GM19035 (cell line): Measurements from ENCODE around the gene PARD3.

Source experiments
- ATAC-seq: cut with Tn5 transposase; IDR thresholded peaks from one replicate; pipeline ENCODE4 v1.9.1; 2021; ENCODE audit not compliant: unreplicated experiment

The PARD3 gene

DNA sequence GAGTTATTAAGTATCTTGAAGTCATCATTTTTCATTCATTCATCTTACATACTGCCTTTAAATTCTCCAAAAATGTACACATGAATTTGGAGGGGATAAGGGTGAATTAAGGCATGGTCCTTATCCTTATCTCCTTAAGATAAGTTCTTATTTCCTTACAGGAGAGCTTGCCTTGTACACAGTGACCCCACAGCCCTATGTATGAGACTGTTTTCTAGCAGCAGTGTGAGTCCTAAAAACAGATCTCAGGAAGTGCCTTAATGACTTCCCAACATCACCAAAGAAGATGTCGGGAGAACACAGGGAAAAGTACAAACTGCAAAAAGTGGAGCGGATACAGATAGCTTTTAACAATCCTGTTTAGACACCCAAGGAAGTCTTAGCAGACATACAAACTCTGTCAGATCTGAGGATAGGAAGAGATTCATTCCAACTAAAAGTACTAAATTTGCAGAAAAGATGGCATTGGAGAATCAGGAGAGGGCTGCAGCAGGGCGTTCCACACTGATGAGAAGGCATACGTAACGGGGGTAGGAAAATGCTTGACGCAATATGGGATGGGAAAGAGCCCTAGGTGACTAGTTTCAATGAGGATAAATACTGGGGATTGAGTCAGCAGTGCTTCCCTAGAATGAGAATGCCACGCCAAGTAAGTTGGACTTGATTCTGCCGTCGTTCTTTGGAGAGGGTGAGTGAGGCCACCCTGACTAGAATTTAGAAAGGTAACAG is 570.2 kb downstream of the PARD3 start:
- ATAC-seq = no peak

DNA sequence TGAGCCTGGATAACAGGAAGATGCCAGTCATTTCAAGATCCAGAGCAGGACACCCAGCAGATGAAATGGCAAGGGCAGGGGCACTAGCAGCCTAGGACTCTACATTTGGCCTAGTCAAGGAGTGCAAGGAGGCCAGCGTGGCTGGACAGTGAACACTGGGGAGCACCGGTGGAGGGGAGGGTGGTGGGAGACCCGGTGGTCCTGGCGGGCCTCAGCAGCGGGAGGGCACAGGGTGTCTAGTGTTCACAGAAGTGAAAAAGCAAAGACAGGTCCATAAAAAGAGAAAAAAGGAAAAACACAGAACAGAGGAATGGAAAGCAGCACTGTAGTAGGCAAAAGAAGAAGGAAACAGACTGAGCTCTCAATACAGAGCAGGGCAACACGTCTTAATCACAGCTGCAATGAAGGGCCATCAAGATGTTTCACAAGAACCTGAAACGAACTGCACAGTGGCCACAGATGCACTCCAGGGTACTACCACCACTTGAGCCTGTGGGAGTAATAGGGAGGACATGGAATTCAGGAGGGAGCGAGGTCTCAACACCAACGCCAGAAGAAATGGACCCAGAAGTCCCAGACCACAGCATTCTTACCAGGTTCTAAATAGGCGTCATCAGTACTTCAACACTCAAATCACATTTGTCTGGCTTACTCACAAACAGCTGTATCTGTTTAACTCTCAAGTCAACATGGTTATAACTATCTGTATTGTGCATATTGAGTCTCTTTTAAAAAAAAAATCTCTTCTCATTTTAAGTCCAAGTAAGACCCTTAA is 573.7 kb downstream of the PARD3 start:
- no peak for ATAC-seq

DNA sequence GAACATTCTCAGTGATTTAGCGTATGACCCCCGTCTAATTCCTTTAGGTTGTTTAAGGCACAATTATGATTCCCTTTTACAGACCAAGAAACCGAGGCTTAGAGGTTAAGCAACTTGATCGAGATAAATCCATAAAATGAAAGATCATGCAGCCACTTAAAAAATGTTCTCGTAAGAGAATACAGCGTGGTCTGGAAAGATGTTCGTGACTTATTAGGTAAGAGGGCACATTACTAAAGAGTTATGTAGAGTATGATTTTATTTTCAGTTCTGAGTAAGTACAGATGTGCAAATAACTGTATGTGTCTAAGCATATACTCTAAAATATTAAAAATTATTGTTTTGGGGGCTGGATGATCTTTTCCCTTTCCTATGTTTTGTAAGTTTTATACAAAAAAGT is 575.1 kb downstream of the PARD3 start:
- no peak for ATAC-seq

DNA sequence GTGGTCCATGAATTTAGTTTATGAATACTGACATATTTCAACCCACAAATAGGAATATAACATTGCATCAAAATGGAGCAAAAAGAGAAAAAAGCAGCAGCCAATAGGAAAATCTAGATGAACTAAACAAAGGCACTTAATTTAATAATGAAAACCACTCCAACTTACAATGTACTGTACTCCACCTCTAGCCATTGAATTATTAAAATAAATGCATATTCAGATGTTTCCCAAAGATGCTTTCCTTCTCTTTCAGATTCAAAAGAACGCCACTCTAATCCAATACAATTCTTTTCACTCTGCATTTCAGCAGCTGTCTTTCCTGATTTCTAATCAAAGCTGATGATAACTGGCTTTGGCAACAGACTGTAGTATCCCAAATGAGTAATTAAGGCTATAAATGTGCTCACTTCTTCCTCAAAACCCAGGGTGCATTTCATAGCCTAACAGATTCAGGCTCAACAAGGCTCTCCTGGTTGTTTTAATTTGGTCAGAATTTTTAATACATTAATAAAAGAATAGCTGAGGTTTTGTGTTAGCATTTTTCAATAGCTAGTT is 577.1 kb downstream of the PARD3 start:
- no peak for ATAC-seq

DNA sequence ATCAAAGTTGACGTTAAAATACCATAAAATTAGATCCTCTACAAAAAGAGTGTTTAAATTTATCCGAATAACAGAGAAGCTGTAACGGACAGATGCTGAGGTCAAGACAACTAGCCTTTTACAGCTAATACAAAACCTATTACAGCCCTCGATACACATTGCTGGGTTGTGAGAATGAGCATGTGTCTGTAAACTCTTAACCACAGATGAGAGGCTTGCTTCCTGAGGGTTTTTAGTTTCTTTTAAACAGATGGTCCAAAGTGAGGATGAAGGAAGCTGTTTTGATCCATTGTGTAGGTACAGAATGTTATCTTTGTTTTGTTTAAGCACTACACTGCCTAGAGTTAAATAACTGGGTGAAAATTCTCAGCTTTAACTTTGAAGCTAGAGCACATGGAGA is 578.2 kb downstream of the PARD3 start:
- ATAC-seq = no peak

DNA sequence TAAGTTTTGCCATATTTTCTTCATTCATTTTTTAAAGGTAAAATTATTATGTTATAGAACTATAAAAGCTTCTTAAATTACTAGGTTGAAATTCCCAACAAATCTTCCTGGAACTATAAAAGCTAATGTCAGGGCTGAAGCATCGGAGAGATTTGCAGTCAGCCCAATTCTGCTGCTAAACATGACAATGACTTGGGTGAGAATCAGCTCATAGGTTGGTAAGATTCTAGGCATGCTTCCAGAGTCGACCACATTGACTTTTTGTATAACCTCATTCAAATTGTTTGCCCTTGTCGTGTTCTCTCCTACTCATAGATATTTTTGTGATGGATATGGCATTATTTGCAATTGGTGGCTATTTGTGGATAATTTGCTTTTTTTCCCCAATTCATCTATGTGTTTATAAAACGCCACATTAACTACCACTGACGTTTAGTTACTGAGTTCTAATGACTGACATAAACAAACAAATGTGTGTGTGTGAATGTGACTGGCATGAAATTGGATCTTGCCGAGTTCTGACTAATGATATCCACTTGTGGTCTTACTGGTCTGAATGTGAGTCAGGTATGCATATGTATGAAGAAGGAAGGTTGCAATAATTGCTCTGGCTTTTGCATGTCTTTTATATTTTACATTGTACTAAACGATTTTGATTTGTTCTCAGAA is 579.8 kb downstream of the PARD3 start:
- ATAC-seq = no peak

DNA sequence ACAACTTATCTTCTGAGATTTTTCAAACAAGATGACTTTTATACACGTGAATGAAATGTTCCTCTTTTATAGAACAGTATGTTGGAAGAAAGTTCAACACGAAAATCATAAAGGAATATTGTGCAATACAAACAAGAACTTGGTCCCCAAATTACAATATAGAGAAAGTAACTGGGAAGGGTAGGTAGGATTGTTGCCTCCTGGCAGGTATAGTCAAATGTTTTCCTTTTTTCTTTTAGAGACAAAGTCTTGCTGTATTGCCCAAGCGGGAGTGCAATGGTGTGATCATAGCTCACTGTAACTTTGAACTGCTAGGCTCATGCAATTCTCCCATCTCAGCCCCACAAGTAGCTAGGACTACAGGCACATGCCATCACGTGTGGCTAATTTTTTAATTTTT is 582.6 kb downstream of the PARD3 start:
- no peak for ATAC-seq

DNA sequence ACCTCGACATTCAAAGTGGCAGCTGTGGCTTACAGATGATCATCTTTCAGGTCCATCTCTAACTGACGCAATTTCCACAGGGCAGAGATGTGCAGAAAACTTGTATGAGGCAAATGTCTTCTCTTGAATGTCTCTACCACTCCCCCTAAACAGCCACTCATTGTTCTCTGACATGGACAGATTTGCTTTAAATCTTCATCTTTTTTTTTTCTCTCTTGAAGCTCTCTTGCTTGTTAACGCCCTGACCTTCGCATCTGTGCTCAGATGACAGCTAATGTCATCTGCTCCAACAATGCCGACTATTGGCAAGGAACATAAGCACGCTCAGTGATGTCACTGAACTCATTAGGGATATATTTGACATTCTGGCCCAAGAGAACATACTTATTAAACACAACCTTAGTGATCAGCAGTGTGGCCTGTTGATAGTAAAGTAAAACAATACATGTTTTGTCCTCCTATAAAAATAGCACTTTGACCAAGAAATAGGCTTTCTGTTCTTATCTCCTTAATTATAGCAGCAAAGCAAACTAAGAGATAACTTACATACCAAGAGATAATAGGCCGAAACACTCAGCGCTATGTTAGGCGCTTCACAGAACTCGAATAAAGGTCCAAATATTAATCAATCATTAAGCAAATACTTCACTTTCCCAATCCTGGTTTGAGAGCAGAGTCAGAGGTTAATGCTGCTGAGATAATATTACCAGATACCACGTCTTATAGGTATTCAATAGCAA is 583.5 kb downstream of the PARD3 start:
- ATAC-seq = no peak

DNA sequence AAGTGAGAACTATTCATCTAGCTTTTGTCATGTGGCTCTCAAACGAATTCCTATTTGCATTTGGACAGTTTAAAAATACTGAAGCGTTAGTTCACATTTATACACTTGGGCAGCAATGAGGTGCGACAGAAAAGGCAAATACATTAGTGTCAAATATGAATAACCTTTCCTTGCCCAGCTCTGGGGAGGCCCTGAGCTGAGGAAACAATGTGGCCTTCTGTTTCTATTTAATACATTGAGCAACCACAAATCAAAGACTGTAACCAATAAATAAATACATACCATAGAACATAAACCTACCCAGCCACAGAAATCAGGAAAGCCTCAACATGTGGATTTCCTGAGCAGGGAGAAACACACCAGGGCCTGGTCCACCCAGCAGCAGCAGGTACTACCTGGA is 585.2 kb downstream of the PARD3 start:
- ATAC-seq = no peak

DNA sequence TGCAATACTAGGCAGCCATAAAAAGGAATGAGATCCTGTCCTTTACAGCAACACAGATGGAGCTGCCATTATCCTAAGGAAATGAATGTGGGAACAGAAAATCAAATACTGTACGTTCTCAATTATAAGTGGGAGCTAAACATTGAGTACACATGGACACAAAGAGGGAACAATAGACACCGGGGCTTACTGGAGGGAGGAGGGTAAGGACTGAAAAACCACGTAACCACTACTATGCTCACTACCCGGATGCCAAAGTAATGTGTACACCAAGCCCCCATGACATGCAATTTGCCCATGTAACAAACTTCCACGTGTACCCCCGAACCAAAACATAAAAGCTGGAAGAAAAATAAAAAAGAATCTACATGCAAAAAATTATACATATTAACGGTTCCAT is 587.0 kb downstream of the PARD3 start:
- no peak for ATAC-seq

DNA sequence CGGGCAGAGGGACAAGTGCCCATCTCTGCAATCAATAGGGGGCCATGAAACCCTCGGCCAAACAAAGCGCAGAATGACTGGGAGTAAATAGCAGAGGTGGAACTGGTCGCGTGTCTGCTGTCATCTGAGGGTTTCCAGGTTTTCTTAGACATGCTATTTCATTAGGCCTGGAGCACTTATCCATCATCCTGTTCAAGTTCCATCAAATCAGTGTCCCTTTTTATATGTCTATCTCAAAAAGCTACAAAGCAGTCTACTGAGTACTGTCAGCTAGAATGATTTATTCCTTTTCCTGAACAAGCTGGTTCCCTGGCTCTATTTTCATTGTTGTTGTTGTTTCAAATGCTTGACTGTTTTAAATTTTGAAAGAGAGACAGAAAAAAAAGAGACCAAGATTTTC is 590.5 kb downstream of the PARD3 start:
- ATAC-seq = no peak

DNA sequence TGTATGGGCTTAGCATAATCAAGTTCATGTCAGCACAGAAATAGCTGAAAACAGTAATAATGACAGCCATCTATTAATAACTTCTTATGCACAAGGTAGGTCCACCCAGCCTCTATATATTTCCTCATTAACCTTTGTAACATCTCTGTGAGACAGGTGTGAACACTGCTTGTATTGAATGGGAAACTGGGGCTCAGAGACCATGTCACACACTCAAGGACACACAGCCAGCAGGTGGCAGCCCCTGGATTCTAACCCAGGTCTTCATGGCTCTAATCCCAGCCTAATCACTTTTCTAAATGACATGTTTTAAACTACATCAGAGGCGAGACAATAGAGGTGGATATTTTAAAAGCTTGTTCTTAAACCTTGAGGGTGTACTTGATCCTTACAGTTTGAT is 591.4 kb downstream of the PARD3 start:
- no peak for ATAC-seq

DNA sequence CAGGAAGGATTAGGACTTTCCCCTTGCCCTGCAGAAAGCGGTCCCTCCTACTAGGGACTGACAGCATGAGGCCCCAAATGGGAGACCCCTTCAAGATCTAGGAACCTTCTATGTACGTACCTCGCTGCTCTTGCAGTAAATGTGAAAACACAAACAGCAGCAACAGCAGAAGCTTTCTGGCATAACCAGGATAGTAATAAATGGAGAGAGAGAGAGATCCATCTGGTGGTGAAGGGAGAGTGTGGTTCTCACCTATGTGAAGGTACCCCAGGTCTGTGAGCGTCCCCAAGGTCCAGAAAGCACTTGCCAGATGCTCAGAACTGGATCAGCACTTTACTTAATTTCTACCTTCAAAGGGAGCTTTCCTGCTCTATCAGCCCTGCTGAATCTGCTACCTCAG is 592.7 kb downstream of the PARD3 start:
- no peak for ATAC-seq

DNA sequence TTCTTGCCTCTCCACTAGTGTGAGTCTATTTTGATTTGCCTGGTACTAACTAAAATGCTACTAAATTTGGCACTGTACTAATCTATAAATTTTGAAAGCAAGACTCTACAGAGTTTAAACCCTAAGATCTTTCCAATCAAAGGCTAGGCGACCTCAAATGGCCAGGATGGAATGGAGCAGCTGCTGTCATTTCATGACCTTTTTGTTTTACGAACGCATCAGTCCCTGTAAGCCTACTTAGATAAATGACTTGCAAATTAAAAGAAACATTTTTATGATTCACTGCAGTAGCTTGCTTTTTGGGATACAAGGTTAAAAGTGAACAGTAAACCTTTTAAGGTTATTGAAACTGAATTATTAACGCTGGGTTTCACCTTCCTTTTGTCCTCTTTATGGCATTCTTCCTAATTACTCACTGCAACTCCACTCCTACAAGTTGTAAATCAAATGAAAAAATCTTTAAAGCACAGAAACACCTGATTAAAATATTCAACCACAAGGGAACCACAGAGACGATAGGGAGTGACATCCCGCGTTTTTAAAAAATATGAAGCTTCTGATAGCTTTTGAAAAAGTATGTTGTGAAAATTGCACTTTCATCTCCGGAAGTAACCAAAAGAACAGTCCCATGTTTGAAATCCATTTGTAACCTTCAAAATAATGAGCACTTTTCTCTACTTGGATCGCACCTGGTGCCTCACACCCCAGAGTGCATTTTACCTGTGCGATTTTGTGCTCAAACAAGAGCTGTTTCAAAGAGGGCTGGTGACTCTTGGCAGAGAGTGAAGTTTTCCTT is 595.1 kb downstream of the PARD3 start:
- no peak for ATAC-seq

DNA sequence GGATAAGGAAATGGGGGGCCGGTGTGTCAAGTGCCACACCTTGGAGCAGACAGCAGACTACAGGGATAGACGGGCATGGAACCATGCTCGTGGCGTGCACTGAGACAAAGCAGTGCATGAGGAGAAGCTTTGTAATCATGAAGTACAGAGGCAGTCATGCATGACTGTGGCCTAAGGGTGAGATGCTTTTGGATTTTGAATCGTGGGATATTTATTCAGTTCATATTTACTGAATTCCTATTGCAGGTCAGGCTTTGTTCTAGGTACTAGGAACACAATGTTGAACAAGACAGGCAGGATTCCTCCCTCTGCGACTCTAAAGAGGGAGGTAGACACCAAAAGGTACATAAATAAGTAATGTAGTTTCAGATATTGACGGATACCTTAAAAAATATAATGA is 597.6 kb downstream of the PARD3 start:
- no peak for ATAC-seq

DNA sequence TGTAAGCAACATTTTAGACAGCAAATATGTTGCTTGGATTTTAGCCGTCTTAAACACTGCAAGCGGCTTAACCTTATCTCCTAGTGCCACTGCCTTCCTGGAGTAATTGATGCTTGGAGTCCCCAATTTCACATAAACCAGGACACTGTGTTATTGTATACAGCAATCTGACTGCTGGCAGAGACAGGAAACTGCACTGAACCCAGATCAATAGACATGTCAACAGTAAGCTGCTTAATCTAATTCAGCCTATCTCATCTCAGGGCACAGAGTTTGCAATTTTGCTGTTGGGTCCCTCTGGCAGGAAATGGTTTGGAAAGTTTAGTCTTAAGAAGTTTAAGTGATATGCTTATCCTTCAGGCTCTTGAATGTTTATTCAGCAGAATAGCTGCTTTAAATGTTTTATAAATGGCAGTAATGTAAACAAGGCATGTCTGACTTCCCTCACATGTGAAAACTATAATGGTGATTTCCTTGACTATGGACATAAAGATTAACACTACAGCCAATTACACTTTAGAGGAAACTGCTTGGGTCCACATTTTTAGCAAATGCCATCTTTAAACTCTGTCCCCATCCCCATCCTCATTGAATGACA is 598.6 kb downstream of the PARD3 start:
- no peak for ATAC-seq

DNA sequence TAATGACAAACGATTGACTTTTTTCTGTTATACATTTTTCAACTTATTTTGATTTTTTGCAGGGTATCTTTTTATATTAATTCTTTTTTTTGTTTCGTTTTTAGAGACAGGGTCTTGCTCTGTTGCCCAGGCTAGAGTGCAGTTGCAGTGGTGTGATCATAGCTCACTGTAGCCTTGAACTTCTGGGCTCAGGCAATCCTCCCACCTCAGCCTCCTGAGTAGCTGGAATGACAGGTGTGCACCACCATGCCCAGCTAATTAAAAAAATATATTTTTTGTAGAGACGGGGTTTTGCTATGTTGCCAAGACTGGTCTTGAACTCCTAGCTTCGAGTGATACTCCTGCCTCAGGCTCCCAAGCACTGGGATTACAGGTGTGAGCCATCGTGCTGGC is 601.3 kb downstream of the PARD3 start:
- no peak for ATAC-seq

DNA sequence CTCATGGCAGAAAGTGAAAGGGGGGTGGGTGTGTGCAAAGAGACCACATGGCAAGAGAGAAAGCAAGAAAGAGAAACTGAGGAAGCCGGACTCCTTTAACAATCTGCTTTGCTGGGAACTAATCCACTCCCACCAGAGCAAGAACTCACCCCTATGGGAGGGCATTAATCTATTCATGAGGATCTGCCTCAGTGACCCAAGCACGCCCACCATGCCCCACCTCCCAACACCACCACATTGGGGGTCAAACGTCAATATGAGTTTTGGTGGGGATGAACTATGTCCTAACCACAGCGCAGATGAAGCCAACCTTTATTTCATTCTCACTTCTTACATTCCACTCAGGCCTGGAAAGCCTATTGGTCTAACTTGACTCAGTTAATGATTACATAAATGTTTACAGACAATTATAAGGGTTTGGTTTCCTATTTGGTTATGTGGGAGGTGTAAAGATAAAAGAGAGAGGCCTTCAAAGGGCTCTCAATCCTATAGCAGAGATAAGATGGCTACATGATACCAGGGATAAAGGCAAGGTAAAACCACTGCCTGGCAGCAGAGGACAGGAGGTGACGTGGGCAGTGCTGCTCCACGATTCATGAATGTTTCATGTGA is 601.8 kb downstream of the PARD3 start:
- no peak for ATAC-seq

DNA sequence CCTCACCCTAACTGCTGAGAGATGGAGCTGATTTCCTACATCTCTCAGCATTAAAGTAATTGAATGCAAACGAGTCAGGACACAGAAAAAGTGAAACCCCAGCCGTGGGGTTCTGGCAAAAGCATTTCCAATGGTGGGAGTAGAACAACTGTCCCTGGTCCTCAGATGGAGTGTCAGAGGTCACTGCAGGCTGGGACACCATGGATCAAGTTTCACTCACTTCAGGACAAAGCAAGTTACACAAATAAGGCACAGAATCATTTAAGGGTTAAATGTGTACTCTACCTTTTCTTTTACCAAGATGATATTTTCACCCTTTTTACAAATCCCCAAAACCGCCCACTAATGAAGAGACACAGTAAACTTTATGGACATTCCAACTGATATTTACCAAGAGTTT is 607.8 kb downstream of the PARD3 start:
- ATAC-seq = no peak

DNA sequence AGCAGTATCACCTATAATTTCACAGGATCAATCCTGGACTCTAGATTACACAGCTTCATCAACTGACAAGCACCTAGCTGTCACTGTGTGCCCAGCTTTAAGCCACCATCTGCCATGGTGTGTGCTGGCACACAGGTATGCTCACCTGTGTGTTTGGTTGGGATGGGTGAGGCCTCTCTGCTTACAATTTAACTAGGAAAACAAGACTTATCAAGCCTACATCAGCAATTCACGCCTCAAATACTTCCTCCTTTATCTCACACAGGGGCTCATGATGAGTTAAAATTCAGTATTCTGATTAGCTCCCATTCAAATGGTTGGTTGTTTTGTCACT is 608.2 kb downstream of the PARD3 start:
- no peak for ATAC-seq
